Measurements from ENCODE around the gene OR2AK2.

Gene OR2AK2

GRCh38 chr1:247998811-247999210 lies 33.8 kb downstream of the OR2AK2 start:
- no peak overlapping the region for H3K4me3 ChIP-seq
- no peak for TF ChIP-seq CTCF (IDR thresholded peaks at IDR 0.05)
- DNase-seq (ENCODE audit: low spot score) = no peak
- no peak overlapping the region for H3K27ac ChIP-seq

GRCh38 chr1:248000169-248000568 lies 35.1 kb downstream of the OR2AK2 start:
- H3K4me3 ChIP-seq = no peak overlapping the region
- no peak for DNase-seq (ENCODE audit: low spot score)
- TF ChIP-seq CTCF (IDR thresholded peaks at IDR 0.05) = no peak
- H3K27ac ChIP-seq = no peak overlapping the region

- TF ChIP-seq CTCF (IDR thresholded peaks at IDR 0.05) = no peak
- no peak overlapping the region for H3K27ac ChIP-seq
- H3K4me3 ChIP-seq = no peak overlapping the region
- DNase-seq (ENCODE audit: low spot score) = no peak
Observed at GRCh38 chr1:248007778-248008177, 42.7 kb downstream of the OR2AK2 start.

GRCh38 chr1:248009681-248010080 lies 44.6 kb downstream of the OR2AK2 start:
- no peak overlapping the region for H3K27ac ChIP-seq
- no peak overlapping the region for H3K4me3 ChIP-seq
- no peak for TF ChIP-seq CTCF (IDR thresholded peaks at IDR 0.05)

GRCh38 chr1:248013229-248013710 lies 48.2 kb downstream of the OR2AK2 start, which contains the start of gene OR2L5:
Gene OR2L5, plus strand, starts transcription at chr1:248013660. Its CDS starts 8,288 bp downstream, at chr1:248021948.
- no peak within 1 kb of the TSS for H3K4me3 ChIP-seq
- H3K27ac ChIP-seq = no peak within 1 kb of the TSS
- TF ChIP-seq CTCF (IDR thresholded peaks at IDR 0.05) = no peak
- DNase-seq (ENCODE audit: low spot score) = no peak

More at GRCh38 chr1:248009681-248010080, 44.6 kb downstream of the OR2AK2 start:
- DNase-seq (ENCODE audit: low spot score) = no peak

- Histone ChIP-seq H3K27ac (no peak overlapping the region), H3K4me3 (no peak overlapping the region)
- TF ChIP-seq CTCF (IDR thresholded peaks at IDR 0.05) = no peak
- no peak for DNase-seq (ENCODE audit: low spot score)
Observed at GRCh38 chr1:248015803-248016202, 50.8 kb downstream of the OR2AK2 start.
